ENCODE measurements around the gene CCDC180.

DNA sequence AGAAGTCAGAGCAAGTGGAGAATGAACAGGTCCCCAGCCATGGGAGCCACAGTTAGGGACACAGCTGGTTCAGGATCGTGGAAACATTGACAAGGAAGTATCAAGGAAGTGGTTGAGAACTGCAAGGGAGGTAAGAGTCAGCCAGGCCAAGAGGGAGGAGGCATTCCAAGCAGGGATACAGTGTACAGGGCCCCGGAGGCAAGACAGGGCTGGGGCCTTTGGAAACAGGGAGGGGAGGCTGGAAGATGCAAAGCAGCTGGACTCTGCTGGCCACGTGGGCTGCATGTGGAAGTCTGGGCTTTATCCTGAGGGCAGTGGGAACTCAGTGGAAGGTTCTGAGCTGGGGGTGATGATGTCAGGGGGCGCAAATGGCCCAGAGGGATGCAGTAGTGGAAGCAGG is 14.2 kb downstream of the CCDC180 start:
- TF ChIP-seq CTCF (conservative IDR thresholded peaks at IDR 0.05; ENCODE audit: low read depth, low read length) (no peak), EZH2 (IDR thresholded peaks at IDR 0.05; ENCODE audit: borderline replicate concordance, low read depth, low read length, poor library complexity, severe bottlenecking) (no peak)
